GM21619 (cell line): ENCODE measurements around the gene ATXN2L.
A peak's percentile ranks its signal among the peaks of the same experiment; 100 is the strongest.
"Not testable (repeated sequence)": the region's sequence is repeated elsewhere in the genome, so short reads cannot be mapped to it uniquely, and the experiment has no call there.

ENCODE experiments used
- ATAC-seq: cut with Tn5 transposase; IDR thresholded peaks from one replicate; pipeline ENCODE4 v1.9.1; 2021; ENCODE audit not compliant: unreplicated experiment

ATXN2L gene

GRCh38 chr16:28822520-28823290 is at the start of gene ATXN2L:
ATXN2L (plus strand) TSS chr16:28822999; CDS start chr16:28823260, 261 bp downstream.
- peak; percentile 42 for ATAC-seq

- ATAC-seq, result not testable (repeated sequence)
Measured at GRCh38 chr16:28781697-28782096, 41.1 kb upstream of the ATXN2L start.

DNA sequence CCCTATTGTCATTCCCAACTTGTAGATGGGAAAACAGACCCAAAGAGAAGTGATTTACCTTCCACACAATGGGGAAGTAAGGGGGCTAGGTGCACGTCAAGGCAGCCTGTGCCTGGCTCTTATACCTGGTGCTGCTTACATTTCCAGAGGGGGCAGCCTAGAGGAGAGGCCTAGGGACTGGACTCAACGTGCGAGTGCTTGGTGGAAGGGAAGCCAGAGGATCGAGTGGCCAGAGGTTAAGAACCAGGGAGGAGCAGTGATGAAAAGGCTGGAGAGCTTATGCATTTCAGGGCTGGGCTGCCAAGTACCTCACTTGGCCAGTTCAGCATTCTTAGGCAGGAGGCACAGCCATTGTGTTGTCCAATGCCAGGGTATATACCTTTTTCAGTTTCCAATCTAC is 40.4 kb upstream of the ATXN2L start:
- not testable (repeated sequence) for ATAC-seq

DNA sequence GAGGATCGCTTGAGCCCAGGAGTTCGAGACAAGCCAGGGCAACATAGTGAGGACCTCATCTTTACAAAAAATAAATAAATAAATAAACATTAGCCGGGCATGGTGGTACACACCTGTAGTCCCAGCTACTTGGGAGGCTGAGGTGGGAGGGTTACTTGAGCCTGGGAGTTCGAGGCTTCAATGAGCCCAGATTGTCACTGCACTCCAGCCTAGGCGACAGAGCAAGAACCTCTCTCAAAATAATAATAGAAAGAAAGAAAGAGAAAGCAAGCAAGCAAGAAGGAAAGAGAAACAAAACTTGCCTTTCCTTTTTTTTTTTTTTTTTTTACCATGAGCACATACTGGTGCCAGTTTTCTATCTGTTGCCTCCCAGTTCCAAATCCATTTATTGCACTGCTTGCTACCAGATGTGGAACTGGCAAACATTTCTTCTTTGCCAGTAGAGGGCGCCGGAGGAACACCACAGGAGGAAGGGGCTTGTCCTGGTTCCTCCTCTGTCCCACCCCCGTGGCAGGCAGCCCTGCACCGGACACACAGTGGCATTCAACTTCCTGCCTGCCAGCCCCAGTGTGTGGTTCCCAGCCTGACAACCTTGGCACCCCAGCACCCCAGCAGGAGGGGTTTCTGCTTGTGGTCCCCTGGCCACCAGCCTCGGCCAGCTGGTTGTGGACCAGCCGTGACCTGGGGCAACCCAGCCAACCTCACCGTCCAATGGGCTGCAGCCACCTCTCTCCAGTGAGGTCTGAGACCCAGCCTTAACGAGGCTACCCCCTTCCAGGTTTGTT is 20.4 kb upstream of the ATXN2L start:
- not testable (repeated sequence) for ATAC-seq

- not testable (repeated sequence) for ATAC-seq
Measured at GRCh38 chr16:28807445-28808120, 15.2 kb upstream of the ATXN2L start.

GRCh38 chr16:28820016-28820415 is 2.8 kb upstream of the ATXN2L start:
- no peak for ATAC-seq

GRCh38 chr16:28820546-28820945 is 2.3 kb upstream of the ATXN2L start:
- not testable (repeated sequence) for ATAC-seq

- no peak for ATAC-seq
Measured at GRCh38 chr16:28821874-28822519, 802 bp upstream of the ATXN2L start.

DNA sequence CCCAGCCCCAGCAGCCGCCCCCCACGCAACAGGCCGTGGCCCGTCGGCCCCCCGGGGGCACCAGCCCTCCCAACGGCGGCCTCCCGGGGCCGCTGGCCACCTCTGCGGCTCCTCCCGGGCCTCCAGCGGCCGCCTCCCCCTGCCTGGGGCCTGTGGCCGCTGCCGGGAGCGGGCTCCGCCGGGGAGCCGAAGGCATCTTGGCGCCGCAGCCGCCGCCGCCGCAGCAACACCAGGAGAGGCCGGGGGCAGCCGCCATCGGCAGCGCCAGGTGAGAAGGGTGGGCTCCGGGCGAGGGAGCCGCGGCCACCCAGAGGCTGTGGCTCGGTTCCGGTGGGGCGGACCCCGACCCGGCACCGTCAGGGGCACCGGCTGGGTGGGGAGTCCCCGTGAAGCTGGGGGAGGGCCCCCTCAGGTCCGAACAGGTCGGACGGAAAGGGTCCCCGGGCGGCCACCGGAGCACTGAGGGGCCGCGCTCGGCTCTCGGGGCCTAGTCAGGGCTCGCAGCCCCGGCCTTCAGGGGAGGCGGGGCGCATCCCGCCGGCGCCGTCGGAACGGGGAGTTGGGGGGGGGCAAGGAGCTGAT is 583 bp downstream of the ATXN2L start:
- ATAC-seq, result peak; percentile 0

- peak; percentile 62 for ATAC-seq
Measured at GRCh38 chr16:28823873-28824716, 1.3 kb downstream of the ATXN2L start.

- ATAC-seq, result no peak
Measured at GRCh38 chr16:28824717-28824973, 1.8 kb downstream of the ATXN2L start.

DNA sequence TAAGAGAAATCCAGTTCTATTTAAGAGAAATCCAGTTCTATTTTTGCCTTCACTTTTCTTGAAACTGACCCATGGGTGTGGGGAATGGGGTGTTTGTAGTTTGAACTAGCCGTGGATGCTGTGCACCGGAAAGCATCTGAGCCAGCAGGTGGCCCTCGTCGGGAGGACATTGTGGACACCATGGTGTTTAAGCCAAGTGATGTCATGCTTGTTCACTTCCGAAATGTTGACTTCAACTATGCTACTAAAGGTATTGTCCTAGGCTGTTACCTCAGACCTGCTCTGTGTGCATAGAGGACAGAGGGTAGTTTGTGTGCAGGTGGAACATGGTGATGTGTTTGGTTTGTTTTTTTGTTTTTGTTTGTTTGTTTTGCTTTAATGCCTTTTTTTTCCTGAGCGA is 3.3 kb downstream of the ATXN2L start:
- ATAC-seq, result no peak

DNA sequence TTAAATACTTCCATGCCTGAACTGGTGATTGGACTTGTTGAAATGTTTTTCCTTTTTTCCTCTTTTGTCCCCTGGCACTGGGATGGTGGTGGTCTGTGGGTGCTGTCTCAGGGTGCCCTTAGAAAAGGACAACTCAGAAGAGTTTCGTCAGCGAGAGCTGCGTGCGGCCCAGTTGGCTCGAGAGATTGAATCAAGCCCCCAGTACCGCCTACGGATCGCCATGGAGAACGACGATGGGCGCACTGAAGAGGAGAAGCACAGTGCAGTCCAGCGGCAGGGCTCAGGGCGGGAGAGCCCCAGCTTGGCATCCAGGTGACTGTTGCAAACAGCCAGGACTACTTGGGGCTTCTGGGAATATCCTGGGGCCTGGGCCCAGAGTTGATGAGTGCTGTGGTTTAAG is 6.9 kb downstream of the ATXN2L start:
- ATAC-seq, result no peak

DNA sequence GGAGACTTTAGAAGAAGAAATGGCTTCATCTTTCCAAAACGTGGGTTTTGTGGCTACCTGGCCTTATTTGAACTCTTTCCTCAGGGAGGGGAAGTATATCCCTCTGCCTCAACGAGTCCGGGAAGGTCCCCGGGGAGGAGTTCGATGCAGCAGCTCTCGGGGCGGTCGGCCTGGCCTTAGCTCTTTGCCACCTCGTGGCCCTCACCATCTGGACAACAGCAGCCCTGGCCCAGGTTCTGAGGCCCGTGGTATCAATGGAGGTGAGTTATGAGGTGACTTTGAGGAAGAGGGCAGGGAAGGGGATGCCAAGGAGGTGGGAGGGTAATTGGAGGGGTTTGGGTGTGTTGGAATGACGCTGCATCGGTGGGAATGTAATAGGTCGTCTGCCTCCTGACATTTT is 7.7 kb downstream of the ATXN2L start:
- no peak for ATAC-seq

- ATAC-seq, result no peak
Measured at GRCh38 chr16:28834349-28834748, 11.6 kb downstream of the ATXN2L start.

DNA sequence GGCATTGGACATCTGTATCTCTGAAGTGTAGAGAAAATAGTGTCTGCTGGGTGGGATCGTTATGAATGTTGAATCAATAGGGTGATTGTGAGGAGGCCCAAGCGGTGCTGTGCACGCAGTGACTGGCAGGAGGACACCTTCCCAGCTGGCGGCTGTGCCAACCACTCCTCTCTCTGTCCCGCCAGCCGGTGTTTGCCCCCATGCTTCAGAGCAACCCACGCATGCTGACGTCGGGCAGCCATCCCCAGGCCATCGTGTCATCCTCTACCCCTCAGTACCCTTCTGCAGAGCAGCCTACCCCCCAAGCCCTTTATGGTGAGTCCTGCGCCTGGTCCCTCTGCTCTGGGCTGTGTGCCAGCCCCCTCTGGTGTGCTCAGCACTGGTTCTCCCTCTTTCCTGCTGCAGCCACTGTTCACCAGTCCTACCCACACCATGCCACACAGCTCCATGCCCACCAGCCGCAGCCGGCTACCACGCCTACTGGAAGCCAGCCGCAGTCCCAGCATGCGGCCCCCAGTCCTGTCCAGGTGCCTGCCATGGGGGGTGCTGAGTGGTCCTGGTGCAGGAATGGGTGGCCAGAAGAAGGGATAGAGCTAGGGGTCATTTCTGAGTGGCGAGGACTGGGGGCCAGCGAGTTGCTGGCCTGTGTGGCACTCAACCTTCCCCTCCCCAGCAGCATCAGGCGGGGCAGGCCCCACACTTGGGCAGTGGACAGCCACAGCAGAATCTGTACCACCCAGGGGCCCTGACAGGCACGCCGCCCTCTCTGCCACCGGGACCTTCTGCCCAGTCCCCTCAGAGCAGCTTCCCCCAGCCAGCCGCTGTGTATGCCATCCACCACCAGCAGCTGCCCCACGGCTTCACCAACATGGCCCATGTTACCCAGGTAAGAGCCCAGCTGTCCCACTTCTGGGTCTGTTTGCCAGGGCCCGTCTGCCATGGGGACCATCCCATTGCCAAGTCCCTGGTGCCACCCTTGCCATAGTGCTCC is 12.4 kb downstream of the ATXN2L start:
- ATAC-seq, result no peak

DNA sequence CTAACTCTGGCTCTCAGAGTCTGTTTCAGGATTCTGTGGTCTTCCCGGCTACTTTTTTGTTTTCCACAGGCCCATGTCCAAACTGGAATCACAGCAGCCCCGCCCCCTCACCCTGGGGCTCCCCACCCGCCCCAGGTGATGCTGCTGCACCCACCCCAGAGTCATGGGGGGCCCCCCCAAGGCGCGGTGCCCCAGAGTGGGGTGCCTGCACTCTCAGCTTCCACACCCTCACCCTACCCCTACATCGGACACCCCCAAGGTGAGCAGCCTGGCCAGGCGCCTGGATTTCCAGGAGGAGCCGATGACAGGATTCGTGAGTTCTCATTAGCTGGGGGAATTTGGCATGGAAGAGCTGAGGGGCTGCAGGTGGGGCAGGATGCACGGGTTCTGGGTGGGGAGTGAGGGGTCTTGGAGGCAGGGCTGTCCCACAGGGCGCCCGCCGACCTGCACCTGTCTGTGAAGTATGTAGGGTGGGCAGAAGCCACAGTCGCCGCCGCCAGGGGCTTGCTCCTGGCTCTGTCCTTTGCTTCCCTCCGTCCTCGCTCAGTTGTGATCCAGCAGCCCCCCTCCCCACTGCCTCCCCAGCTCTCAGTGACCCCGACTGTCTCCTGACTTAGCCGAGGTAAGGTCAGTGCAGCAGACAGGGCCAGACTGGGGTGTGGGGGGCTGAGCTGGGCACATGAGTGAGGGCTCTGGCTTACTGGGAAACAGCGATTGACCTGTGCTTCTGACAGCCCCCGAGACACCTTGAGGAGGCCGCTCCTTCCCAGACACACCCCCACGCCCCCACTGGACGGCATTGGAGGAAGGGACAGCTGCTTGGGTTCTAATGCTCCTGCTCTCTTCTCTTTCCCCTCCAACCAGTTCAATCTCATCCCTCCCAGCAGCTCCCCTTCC is 13.3 kb downstream of the ATXN2L start:
- no peak for ATAC-seq

- ATAC-seq, result no peak
Measured at GRCh38 chr16:28836761-28837064, 13.9 kb downstream of the ATXN2L start.
